ENCODE measurements around the gene RPUSD1.

GRCh38 chr16:752007-752312 lies 36.2 kb downstream of the RPUSD1 start:
- TF ChIP-seq, protein P1, sequence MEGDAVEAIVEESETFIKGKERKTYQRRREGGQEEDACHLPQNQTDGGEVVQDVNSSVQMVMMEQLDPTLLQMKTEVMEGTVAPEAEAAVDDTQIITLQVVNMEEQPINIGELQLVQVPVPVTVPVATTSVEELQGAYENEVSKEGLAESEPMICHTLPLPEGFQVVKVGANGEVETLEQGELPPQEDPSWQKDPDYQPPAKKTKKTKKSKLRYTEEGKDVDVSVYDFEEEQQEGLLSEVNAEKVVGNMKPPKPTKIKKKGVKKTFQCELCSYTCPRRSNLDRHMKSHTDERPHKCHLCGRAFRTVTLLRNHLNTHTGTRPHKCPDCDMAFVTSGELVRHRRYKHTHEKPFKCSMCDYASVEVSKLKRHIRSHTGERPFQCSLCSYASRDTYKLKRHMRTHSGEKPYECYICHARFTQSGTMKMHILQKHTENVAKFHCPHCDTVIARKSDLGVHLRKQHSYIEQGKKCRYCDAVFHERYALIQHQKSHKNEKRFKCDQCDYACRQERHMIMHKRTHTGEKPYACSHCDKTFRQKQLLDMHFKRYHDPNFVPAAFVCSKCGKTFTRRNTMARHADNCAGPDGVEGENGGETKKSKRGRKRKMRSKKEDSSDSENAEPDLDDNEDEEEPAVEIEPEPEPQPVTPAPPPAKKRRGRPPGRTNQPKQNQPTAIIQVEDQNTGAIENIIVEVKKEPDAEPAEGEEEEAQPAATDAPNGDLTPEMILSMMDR (IDR thresholded peaks at IDR 0.05), result no peak
- no peak for TF ChIP-seq POLR2A (IDR thresholded peaks at IDR 0.05)

Measured in Peyer's patch (tissue), 4 donors.